ENCODE results near the gene MEOX1. TPM values are rescaled to one million over a fixed set of nuclear protein-coding genes. Genes with fewer than 3 reads are reported as not detected.

Gene MEOX1
- polyA plus RNA-seq (2012; ENCODE audit: insufficient read depth, insufficient read length, low read depth), result not detected

DNA sequence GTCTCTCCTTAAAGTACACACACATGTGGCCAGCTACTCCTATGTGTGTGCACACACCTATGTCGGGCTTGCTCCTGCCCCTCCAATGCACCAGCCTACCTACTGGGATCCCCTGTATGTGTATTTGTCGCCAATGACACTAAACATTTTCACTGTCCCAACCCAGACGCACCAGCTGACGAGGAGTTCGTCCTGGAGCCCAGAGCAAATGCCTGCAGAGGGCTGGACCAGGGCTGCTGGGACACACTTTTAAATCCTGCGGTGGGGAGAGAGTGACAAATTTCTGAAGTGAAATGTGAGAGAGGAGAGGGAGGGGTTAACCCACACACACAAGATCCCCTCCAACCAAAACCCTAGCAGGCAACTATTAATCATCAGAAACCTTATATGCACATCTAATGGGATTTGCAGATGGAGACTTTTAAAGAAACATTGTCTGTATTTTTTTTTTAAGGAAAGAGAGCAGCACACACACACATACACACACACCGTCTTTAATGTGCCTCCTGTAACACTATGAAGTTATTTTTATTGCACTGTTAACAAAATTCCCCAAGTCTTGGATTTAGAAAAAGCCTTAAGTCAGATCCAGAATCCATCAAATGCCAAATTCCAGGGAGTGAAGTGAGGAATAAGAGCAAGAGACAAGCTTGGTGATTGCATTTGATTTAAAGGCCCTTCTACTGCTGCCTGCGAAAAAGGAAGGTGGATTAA, at the start of gene MEOX1:
Gene MEOX1 (minus strand): TSS at position 224 of the 714 bp plus-strand sequence. CDS start 388 bp downstream, outside the sequence.
- DNase-seq, result no peak

GRCh38 chr17:43710101-43710500, 48.4 kb upstream of the MEOX1 start:
- no peak for DNase-seq
- H3K9me3 ChIP-seq, result no peaks in the 10 kb centered on the region
- TF ChIP-seq, protein P1, sequence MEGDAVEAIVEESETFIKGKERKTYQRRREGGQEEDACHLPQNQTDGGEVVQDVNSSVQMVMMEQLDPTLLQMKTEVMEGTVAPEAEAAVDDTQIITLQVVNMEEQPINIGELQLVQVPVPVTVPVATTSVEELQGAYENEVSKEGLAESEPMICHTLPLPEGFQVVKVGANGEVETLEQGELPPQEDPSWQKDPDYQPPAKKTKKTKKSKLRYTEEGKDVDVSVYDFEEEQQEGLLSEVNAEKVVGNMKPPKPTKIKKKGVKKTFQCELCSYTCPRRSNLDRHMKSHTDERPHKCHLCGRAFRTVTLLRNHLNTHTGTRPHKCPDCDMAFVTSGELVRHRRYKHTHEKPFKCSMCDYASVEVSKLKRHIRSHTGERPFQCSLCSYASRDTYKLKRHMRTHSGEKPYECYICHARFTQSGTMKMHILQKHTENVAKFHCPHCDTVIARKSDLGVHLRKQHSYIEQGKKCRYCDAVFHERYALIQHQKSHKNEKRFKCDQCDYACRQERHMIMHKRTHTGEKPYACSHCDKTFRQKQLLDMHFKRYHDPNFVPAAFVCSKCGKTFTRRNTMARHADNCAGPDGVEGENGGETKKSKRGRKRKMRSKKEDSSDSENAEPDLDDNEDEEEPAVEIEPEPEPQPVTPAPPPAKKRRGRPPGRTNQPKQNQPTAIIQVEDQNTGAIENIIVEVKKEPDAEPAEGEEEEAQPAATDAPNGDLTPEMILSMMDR (IDR thresholded peaks at IDR 0.05; ENCODE audit: low read depth, low read length), result no peak
- no peaks in the 10 kb centered on the region for H3K4me1 ChIP-seq
- H3K27me3 ChIP-seq, result no peaks in the 10 kb centered on the region; the same call in 1 of the 2 replicates
- H3K36me3 ChIP-seq, result no peaks in the 10 kb centered on the region; the same call in 1 of the 2 replicates
- no peak overlapping the region for H3K4me3 ChIP-seq (ENCODE audit: low read depth, low read length)

More for the DNA sequence above, at the start of gene MEOX1:
- H3K4me1 ChIP-seq, result no peaks in the 10 kb centered on the region
- no peaks in the 10 kb centered on the region for H3K36me3 ChIP-seq
- TF ChIP-seq, protein P1 (IDR thresholded peaks at IDR 0.05; ENCODE audit: low read depth, low read length), result no peak
- no peak within 1 kb of the TSS for H3K4me3 ChIP-seq (ENCODE audit: low read depth, low read length)
- no peaks in the 10 kb centered on the region for H3K27me3 ChIP-seq
- H3K9me3 ChIP-seq, result no peaks in the 10 kb centered on the region

- no peaks in the 10 kb centered on the region; the same call in 1 of the 2 replicates for H3K36me3 ChIP-seq
- H3K9me3 ChIP-seq, result no peaks in the 10 kb centered on the region
- TF ChIP-seq, protein P1 (IDR thresholded peaks at IDR 0.05; ENCODE audit: low read depth, low read length), result no peak
Measured at GRCh38 chr17:43709210-43709609, 47.5 kb upstream of the MEOX1 start.

DNA sequence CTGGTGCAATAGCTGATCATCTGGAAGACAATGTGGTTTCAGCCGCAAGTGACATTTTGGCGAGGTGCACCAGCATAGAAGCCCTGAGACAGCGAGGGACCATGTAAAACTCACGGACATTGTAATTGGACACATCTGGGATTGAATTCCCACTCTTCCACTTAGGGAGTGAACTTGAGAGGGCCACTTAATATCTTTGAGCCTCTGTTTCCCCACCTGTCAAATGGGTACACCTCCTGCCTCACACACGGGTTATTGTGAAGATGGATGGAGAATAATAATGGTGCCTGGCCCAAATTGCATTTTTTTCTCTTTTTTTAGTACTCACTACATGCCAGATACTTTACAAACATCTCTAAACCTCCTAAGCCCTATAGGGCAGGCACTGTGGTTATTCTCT, 45.5 kb upstream of the MEOX1 start:
- H3K9me3 ChIP-seq, result no peaks in the 10 kb centered on the region
- no peak overlapping the region for H3K4me3 ChIP-seq (ENCODE audit: low read depth, low read length)
- DNase-seq, result no peak
- no peaks in the 10 kb centered on the region for H3K27me3 ChIP-seq
- H3K36me3 ChIP-seq, result no peaks in the 10 kb centered on the region
- H3K4me1 ChIP-seq, result no peaks in the 10 kb centered on the region
- TF ChIP-seq, protein P1 (IDR thresholded peaks at IDR 0.05; ENCODE audit: low read depth, low read length), result no peak

More at GRCh38 chr17:43709210-43709609, 47.5 kb upstream of the MEOX1 start:
- no peak for DNase-seq
- no peaks in the 10 kb centered on the region for H3K4me1 ChIP-seq
- no peaks in the 10 kb centered on the region; the same call in 1 of the 2 replicates for H3K27me3 ChIP-seq
- no peak overlapping the region for H3K4me3 ChIP-seq (ENCODE audit: low read depth, low read length)

DNA sequence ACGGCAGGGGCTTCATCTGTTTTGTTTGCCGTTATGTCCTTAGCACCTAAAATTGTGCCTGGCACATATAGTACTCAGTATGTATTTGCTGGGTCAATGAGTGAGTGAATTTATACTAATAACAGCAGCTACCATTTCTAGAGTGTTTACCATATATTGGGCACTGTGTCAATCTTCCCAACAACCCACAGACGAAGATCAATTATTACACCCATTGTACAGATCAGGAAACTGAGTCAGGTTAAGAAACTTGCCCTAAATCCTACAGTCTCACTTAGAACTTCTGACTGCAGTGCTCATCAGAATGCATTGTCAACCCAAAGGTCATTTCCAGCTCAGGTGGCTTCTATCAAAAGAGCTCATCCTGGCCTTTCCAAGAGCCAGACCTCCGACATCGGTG, 44.5 kb upstream of the MEOX1 start:
- no peak for DNase-seq
- Histone ChIP-seq H3K9me3 (no peaks in the 10 kb centered on the region), H3K36me3 (no peaks in the 10 kb centered on the region), H3K27me3 (no peaks in the 10 kb centered on the region), H3K4me3 (ENCODE audit: low read depth, low read length) (no peak overlapping the region), H3K4me1 (no peaks in the 10 kb centered on the region)
- TF ChIP-seq, protein P1 (IDR thresholded peaks at IDR 0.05; ENCODE audit: low read depth, low read length), result no peak

DNA sequence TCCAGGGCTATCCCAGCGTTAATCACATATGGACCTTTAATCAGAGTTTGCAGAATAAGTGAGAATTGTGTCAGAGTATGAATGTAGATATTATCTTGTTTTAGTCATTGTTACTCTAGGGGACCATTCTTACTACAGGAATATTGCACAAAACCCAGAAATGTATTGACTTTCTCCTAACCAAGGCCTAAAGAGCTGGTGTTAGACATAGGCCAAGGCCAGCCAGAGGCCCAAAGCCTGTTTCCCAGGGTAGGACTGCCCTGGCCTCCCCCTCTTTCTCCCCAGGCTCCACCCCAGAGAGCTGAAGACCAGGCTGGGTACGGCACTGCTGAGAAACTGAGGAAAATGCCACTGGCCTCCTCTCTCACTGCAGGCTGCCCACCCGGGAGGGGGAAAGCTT, 41.9 kb upstream of the MEOX1 start:
- no peak overlapping the region for H3K4me3 ChIP-seq (ENCODE audit: low read depth, low read length)
- no peaks in the 10 kb centered on the region for H3K36me3 ChIP-seq
- no peak for DNase-seq
- H3K27me3 ChIP-seq, result no peaks in the 10 kb centered on the region
- no peaks in the 10 kb centered on the region for H3K9me3 ChIP-seq
- TF ChIP-seq, protein P1 (IDR thresholded peaks at IDR 0.05; ENCODE audit: low read depth, low read length), result no peak
- no peaks in the 10 kb centered on the region for H3K4me1 ChIP-seq

Data from BE2C (cell line).